GM18520 (cell line): ENCODE data around the gene TCF4.

ENCODE experiments used
- ATAC-seq: cut with Tn5 transposase; IDR thresholded peaks from one replicate; pipeline ENCODE4 v1.9.1; 2021; ENCODE audit not compliant: unreplicated experiment

TCF4 gene

DNA sequence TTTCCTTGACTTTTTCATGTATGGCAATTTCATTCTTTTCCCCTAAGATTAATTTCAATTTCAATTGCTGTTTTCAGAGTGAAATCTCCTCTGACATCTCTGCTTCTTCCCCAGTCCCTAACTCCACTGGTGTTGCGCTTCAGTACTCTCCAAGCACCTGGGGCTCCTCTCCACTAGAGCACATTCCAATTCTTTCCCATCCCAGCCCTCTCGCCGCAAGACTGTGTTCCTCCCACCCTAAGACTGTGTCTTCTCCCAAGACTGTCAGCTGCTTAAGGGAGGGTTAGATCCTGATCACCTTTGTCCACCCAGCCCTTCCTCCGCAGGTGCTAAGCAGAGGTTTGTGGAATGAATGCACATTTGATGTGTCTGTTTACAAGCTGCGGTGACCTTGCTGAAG, 373.0 kb downstream of the TCF4 start:
- ATAC-seq = no peak

DNA sequence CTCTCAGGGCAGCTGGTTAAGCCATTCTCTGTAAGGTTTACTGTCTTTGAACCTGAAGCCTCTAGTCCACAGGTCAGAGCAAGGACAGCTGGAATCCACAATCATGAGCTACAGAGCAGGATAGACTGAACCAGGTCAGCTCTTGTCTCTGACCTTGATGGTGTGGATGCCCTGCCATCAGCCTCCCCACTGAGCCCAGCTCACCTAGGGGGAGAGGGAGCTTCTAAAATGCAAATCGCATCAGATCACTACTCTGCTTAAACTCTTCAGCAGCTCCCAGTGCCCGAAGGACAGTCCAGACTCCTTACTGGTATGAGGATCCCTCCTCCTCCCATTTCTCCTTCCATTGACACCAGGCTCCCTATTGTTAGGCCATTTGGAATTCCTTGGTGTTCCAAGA, 373.5 kb downstream of the TCF4 start:
- no peak for ATAC-seq

DNA sequence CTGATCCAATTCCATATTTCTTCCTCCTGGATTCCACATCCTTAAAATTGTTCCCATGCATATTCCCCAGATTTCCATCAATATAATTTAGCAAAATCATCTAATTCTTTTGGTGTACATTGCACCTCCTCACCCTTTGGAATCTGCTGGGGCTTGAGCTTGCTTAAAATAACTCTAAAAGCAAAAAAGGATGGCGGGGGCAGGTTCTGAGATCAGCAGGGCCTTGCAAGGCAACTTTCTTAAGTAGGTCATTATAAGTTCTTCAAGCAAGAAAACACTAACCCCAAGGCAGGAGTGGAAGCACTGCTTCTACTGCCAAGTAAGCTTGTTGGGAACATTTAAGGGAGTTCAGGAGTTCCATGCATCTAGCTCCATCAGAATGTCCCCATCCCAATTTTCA, 374.4 kb downstream of the TCF4 start:
- no peak for ATAC-seq

DNA sequence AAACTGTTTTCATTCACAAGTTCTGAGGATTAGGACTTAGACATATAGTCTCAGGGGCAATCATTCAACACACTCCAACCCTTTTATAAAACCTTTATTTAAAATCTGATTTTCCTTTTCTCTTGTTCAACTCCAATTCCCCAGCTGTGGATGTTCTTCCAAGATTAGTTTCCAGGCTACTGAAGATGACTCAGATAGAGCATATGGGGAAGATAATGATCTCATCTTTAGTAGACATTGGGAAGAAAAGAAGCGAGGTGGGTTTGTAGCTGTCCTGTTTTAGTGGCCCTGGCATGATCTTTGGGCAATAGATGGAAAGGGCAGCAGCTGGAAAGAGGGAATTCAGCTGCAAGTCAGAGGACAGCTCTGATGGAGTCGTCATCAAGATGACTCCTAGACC, 381.1 kb downstream of the TCF4 start:
- ATAC-seq = no peak

DNA sequence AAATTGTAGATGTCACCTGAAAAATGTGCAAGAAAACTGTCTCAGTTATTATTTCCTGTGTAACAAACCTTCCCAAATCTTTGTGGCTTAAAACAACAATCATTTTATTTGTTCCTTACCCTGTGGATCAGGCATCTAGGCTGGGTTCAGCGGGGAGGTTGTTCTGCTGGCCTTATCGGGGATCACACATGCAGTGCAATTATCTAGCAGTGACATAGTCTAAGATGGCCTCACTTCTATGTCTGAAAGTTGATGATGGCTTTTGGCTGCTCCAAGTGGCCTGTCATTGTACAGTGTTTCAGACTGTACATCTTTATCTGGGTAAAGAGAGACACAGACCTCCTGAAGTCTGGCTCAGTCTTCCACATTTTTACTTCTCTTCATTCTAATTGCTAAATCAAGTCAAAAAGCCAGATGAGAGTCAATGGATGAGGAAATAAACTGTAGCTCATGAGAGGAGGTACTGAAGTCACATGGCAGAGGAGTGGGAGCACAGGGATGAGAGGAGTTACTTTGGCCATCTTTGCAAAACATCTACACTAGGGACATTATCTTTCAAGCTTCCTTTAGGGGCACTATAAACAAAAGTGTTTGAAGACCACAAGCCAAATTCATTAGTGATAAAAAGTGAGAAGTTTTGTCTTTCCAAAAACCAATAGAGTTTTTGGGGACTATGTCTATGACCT, 385.6 kb downstream of the TCF4 start:
- ATAC-seq = no peak

DNA sequence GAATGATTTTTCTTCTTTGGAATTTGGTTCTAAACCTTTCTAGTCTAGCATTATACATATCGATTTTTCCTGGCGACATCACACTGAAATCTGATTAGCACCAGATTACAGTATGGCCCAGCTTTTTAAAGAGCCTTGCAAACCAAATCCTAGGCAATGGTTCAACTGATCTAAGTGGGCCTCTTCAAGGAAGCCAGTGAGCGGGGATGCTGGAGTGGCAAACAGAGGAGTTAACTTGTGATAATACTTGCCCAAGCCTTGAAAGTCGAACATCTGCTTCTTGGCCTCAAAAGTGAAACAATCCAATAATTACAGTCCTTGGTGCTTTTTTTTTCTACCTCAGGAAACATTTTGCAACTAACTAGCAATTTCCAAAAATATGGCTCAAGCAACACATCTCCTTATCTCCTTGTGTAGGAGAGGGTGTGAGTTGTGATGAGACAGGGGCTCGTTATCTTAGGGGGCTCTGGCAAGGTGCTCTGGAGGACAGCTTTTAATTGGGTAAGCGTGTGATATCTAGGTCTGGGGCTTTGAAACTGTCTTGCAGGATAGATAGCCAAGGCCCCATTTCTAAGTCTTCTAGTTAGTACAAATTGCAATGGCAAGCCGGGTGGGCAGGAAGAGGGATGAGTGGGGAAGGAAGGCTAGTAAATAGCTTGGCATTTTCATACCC, 388.6 kb downstream of the TCF4 start:
- ATAC-seq = no peak

DNA sequence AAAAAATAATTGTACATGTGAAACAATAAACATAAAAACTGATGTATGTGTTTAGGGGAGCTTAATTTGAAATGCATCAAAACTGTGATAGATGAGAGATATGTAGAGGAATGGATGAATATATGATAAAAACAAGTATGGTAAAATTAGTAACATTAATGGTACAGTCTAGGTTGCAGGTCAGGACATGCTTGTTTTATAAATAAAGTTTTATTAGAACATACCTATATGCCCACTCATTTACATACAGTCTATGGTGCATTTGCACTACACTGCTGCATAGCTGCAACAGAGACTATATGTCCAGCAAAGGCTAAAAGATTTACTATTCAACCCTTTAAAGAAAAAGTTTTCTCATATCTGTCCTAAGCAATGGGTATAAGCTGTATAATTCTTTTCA, 392.1 kb downstream of the TCF4 start:
- ATAC-seq = no peak

DNA sequence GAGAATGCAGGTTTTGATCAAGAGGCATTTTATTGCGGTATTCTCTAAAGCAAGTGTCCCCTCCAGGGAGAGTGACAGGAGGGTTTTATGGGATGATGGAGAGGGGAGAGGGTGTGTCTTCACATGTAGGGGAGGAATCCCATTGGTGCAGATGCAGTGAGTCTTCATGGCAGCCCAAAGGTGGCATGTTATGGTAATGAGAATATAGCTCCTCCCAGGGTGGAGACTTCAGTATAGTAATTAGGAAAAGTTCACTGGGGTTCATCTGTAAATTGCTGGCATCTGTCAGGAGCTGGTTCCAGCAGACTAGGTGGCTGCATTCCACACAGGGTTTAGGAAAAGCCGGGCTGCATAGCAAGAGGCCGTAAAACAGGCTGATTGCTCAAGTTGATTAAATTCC, 398.0 kb downstream of the TCF4 start:
- ATAC-seq = no peak

DNA sequence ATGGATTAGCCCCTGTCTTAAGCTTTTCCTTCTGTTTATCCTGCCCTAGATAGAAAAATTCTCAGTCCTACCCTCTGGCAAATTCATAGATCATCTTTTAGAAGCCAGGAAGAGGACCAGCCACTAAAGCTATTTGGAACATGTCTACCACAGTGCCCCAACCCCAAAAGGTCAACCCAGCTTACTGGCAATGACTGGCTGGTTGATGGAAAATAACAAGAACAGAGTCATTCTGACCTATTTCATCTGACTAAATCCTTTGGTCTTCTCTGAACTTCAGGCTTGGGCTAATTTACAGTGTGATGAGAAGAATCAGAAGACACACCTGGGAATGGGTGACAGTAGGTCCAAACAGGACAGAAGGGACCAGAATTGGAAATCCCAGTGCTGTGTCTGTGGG, 401.4 kb downstream of the TCF4 start:
- ATAC-seq = no peak

DNA sequence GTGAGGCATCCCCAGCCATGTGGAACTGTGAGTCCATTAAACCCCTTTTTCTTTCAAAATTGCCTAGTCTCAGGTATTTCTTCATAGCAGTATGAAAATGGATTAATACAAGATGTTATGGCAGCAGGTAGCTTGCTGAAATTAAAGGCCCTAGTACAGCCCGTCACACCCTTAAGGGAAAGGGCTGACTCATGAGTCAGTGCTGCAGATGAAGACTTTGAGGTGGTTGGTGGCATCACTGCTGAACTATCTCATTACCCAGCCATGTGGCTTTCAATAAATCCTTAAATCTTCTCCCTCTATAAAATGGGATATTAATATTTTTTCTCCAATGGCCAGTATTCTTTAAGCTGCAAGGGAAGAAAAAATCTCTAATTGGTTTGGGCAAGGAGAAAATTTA, 402.6 kb downstream of the TCF4 start:
- no peak for ATAC-seq

DNA sequence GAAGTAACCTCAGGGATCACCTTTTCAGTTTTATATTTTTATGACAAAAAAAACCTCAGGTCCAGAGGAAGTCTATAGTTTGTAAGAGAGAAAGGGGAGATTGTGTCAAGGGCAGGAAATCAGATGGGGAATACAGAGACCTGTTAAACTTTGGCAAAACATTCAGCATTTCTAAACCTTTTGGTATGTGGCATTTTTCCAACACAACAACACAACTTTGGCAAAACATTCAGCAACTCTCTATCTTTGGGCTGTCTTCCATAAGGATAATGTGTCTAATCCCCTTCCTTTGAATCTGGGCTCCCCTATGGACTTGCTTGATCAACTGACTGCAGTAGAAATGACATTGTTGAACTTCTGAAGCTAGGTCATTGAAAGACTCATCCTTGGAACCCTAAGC, 408.2 kb downstream of the TCF4 start:
- no peak for ATAC-seq

DNA sequence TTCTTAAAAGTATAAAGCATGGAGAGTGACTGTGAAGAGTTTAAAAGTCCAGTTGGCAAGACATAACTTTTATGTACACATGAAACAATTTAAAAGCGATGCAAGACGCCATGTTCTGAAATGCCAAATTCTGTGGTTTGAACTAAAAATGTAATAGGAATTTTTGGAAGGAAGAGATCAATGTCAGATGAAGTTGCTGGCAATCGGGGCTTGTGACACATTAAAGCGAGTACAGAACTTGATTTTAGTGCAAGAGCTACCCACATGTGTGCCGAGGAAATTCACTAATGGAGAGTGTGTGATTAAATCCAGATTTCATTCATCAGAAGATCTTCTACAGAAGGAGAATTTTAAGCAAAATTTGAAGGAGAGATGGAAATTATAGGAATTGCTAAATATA, 408.6 kb downstream of the TCF4 start:
- ATAC-seq = no peak

DNA sequence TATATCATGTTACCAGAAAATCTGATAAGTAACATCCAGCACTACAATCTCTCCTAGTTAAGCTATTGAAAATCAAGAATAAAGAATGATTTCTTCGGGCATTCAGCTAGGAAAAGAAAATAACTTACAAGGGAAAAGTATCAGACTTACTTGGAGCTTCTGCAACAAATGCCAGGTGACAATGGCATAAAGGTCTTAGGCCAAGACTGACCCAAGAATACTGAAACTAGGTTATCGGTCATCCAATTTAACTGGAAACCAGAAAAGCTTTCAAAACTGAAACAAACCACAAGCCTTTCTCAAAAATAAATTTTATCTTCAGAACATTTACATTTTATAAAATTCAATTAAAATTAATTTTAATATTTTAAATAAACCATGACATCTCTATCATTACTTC, 414.7 kb downstream of the TCF4 start:
- no peak for ATAC-seq
